ENCODE data around the gene PDIA6. TPM values are rescaled to one million over a fixed set of nuclear protein-coding genes. Genes with fewer than 3 reads are reported as not detected.

PDIA6 gene
- total RNA-seq, 4 donors from 2014 or later: 63.7 to 91.1 (median 77.9) TPM

- peaks cover 0 to 3% (median 0%) of the 10 kb centered on the region in 4 donors for H3K4me1 ChIP-seq
- no peak for TF ChIP-seq POLR2A (IDR thresholded peaks at IDR 0.05)
- TF ChIP-seq CTCF (IDR thresholded peaks at IDR 0.05): no peak
- H3K27ac ChIP-seq: no peak overlapping the region
- no peaks in the 10 kb centered on the region for H3K27me3 ChIP-seq
- no peaks in the 10 kb centered on the region for H3K9me3 ChIP-seq
- DNase-seq: no peak
- H3K36me3 ChIP-seq: no peaks in the 10 kb centered on the region
- no peak overlapping the region for H3K4me3 ChIP-seq
Observed at GRCh38 chr2:10859278-10859677, 46.7 kb upstream of the PDIA6 start.

DNA sequence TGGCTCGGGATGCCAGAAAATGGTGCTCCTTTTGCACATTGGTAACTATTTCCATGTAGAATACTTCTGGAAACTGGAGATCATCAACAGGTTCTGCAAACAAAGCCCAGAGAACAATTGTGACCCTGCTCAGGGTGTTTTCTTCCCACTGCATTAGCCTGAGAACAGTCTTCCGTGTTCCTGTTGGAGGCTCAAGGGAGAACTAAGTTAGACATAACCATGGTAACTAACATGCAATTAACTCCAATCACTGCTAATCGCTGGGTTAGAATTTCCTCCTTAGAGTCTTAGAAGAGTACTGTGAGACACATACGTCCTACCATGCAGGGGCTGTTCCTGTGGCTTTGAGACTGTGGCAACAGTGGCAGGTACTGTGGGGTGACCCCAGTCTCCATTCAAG lies 36.0 kb upstream of the PDIA6 start:
- no peak overlapping the region for H3K4me3 ChIP-seq
- H3K36me3 ChIP-seq: no peaks in the 10 kb centered on the region
- no peaks in the 10 kb centered on the region for H3K27me3 ChIP-seq
- H3K27ac ChIP-seq: no peak overlapping the region
- no peaks in the 10 kb centered on the region for H3K9me3 ChIP-seq
- no peak for DNase-seq
- no peak for TF ChIP-seq POLR2A (IDR thresholded peaks at IDR 0.05)
- TF ChIP-seq CTCF (IDR thresholded peaks at IDR 0.05): no peak
- no peaks in the 10 kb centered on the region for H3K4me1 ChIP-seq

- no peak overlapping the region for H3K27ac ChIP-seq
- no peak overlapping the region for H3K4me3 ChIP-seq
- peaks cover 0 to 4% (median 0%) of the 10 kb centered on the region in 4 donors for H3K9me3 ChIP-seq
- H3K36me3 ChIP-seq: no peaks in the 10 kb centered on the region
- H3K27me3 ChIP-seq: no peaks in the 10 kb centered on the region
- TF ChIP-seq POLR2A (IDR thresholded peaks at IDR 0.05) (no peak), CTCF (IDR thresholded peaks at IDR 0.05) (no peak)
- H3K4me1 ChIP-seq: no peaks in the 10 kb centered on the region
- no peak for DNase-seq
Observed at GRCh38 chr2:10847008-10847407, 34.4 kb upstream of the PDIA6 start.

DNA sequence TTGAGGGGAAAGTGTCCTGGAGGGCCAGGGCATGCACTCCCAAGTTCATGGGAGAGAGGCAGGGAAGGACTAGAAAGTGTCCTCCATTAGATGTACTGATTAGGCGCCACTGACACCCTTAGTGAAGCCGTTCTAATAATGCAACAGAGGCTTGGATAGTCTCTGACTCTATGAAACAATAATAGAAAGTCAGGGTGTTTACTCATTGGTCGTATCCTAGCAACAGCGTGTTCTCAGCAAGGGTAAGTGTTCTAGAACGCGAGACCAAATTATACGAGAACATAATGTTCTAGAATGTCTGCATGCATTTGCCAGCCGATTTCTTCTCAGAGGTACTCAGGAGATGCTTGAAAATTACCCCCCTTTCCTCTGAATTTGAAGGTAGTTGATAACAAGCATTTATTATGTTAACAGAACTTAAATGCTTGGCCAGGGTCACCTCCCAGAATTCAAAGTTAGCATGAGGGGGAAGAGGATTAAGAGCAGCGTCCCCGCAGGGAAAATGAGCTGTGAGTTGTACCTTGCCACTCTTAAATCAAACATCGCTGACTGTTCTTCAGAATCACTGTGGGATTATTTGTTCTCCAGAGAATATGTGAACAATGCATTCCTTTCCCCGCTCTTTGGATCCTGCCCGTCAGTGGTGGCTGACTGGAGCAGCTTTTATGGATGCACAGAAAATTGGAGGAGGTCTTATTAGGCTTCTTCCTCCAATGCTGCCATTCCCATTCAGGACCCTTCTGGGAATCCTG lies 33.7 kb upstream of the PDIA6 start:
- Histone ChIP-seq H3K4me3 (no peak overlapping the region), H3K27me3 (no peaks in the 10 kb centered on the region), H3K9me3 (peaks cover 0 to 11% (median 1%) of the 10 kb centered on the region in 4 donors), H3K27ac (peak overlapping the region in 1 of 4 donors; percentile 58), H3K4me1 (no peaks in the 10 kb centered on the region), H3K36me3 (no peaks in the 10 kb centered on the region)
- TF ChIP-seq POLR2A (IDR thresholded peaks at IDR 0.05) (no peak), CTCF (IDR thresholded peaks at IDR 0.05) (no peak)
- DNase-seq: no peak

GRCh38 chr2:10845640-10846039 lies 33.1 kb upstream of the PDIA6 start:
- DNase-seq: no peak
- Histone ChIP-seq H3K27ac (peak overlapping the region in 1 of 4 donors; percentile 58), H3K4me3 (no peak overlapping the region), H3K4me1 (no peaks in the 10 kb centered on the region), H3K27me3 (no peaks in the 10 kb centered on the region), H3K36me3 (no peaks in the 10 kb centered on the region), H3K9me3 (peaks cover 0 to 18% (median 4%) of the 10 kb centered on the region in 4 donors)
- no peak for TF ChIP-seq CTCF (IDR thresholded peaks at IDR 0.05)
- no peak for TF ChIP-seq POLR2A (IDR thresholded peaks at IDR 0.05)

All from Peyer's patch (tissue), 4 donors.